ENCODE data around the gene CRYBG1. TPM values are rescaled to one million over a fixed set of nuclear protein-coding genes. Genes with fewer than 3 reads are reported as not detected.

CRYBG1 gene
- polyA plus RNA-seq, 1 donor (not counting 4 experiments of a cell fraction or from before 2014, with no cell fraction given), result 54.7 TPM

DNA sequence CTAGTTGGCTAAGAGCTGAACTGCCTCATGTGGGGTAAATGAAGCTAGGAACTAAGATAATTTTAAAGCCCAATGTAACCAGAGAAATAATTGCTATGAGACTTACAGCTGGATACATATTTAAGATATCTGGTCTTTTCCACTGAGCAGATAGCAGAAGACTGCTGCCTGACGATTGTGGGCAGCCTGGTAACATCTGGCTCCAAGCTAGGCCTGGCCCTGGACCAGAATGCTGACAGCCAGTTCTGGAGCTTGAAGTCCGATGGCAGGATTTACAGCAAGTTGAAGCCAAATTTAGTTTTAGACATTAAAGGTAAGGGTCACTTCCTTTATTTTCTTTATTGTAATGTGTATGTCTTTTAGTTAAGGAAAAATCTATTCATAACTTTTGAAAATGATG is 203.1 kb downstream of the CRYBG1 start:
- DNase-seq (ENCODE audit: low read depth, low spot score) (no peak), FAIRE-seq (no peak)
- H3K4me2 ChIP-seq (ENCODE audit: control insufficient read depth, extremely low read depth, insufficient read depth, low read depth, low read length), result no peak overlapping the region
- dilution Hi-C loops (cut with MboI; ENCODE audit: extremely low pct_ligation_motif_present, low sequenced_read_pairs), result no loop called here
- no peak for TF ChIP-seq EZH2 (IDR thresholded peaks at IDR 0.05; ENCODE audit: low read length)
- TF ChIP-seq, protein P1, sequence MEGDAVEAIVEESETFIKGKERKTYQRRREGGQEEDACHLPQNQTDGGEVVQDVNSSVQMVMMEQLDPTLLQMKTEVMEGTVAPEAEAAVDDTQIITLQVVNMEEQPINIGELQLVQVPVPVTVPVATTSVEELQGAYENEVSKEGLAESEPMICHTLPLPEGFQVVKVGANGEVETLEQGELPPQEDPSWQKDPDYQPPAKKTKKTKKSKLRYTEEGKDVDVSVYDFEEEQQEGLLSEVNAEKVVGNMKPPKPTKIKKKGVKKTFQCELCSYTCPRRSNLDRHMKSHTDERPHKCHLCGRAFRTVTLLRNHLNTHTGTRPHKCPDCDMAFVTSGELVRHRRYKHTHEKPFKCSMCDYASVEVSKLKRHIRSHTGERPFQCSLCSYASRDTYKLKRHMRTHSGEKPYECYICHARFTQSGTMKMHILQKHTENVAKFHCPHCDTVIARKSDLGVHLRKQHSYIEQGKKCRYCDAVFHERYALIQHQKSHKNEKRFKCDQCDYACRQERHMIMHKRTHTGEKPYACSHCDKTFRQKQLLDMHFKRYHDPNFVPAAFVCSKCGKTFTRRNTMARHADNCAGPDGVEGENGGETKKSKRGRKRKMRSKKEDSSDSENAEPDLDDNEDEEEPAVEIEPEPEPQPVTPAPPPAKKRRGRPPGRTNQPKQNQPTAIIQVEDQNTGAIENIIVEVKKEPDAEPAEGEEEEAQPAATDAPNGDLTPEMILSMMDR (optimal IDR thresholded peaks at IDR 0.05 in 1 of 3, IDR thresholded peaks at IDR 0.05 in 1 of 3, conservative IDR thresholded peaks at IDR 0.05 in 1 of 3; ENCODE audit: extremely low read depth in 1 of 3, insufficient read depth in 2 of 3, low read length in 3 of 3), result no peak
- peaks cover 33% of the 10 kb centered on the region for H3K4me1 ChIP-seq (ENCODE audit: control insufficient read depth, extremely low read depth, insufficient read depth, low read length)
- no peaks in the 10 kb centered on the region for H3K9me1 ChIP-seq (ENCODE audit: control insufficient read depth, extremely low read depth, insufficient read depth, low read length)
- no peak overlapping the region for H3K9ac ChIP-seq (ENCODE audit: control insufficient read depth, extremely low read depth, insufficient read depth, low read length)
- H3K27ac ChIP-seq (ENCODE audit: control insufficient read depth, insufficient read depth, low read length), result no peak overlapping the region
- H2AFZ ChIP-seq (ENCODE audit: control insufficient read depth, low read length), result no peak overlapping the region
- H3K27me3 ChIP-seq (ENCODE audit: control insufficient read depth, extremely low read depth, insufficient read depth, low read length), result no peaks in the 10 kb centered on the region
- H3K4me3 ChIP-seq (ENCODE audit: control insufficient read depth in 2 of 3, extremely low read depth in 1 of 3, insufficient read depth in 2 of 3, low read depth in 1 of 3, low read length in 3 of 3), result no peak overlapping the region
- no peaks in the 10 kb centered on the region for H3K9me3 ChIP-seq (ENCODE audit: control insufficient read depth, low read depth, low read length)
- H4K20me1 ChIP-seq (ENCODE audit: control insufficient read depth, extremely low read depth, insufficient read depth, low read length), result no peaks in the 10 kb centered on the region
- peaks cover 22 to 27% of the 10 kb centered on the region in 2 experiments for H3K36me3 ChIP-seq (ENCODE audit: control insufficient read depth in 2 of 2, extremely low read depth in 1 of 2, insufficient read depth in 2 of 2, low read length in 2 of 2)
- no peaks in the 10 kb centered on the region for H3K79me2 ChIP-seq (ENCODE audit: control insufficient read depth, insufficient read depth, low read length)

DNA sequence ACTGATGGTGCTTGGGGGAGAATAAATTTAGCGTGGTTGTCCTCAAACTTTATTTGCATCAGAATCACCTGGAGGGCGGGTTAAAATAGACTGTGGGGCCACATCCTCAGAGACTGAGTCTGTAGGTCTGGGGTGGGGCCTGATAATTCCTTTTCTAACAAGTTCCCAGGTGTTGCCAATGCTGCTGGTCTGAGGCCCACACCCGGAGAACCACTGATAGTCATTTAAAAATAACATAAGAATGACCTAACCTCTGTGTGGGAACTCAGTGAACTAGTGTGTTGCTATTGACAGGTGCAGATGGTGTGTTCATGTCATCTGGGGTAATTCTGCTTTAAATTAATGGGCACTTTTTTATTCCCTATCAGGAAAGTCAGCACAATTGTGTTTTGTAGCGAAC is 204.0 kb downstream of the CRYBG1 start:
- H3K27ac ChIP-seq (ENCODE audit: control insufficient read depth, insufficient read depth, low read length), result no peak overlapping the region
- FAIRE-seq (no peak), DNase-seq (ENCODE audit: low read depth, low spot score) (no peak)
- H3K4me1 ChIP-seq (ENCODE audit: control insufficient read depth, extremely low read depth, insufficient read depth, low read length), result peaks cover 36% of the 10 kb centered on the region
- peaks cover 20 to 24% of the 10 kb centered on the region in 2 experiments for H3K36me3 ChIP-seq (ENCODE audit: control insufficient read depth in 2 of 2, extremely low read depth in 1 of 2, insufficient read depth in 2 of 2, low read length in 2 of 2)
- no peaks in the 10 kb centered on the region for H3K27me3 ChIP-seq (ENCODE audit: control insufficient read depth, extremely low read depth, insufficient read depth, low read length)
- H4K20me1 ChIP-seq (ENCODE audit: control insufficient read depth, extremely low read depth, insufficient read depth, low read length), result no peaks in the 10 kb centered on the region
- no peaks in the 10 kb centered on the region for H3K9me3 ChIP-seq (ENCODE audit: control insufficient read depth, low read depth, low read length)
- no peak overlapping the region for H3K4me2 ChIP-seq (ENCODE audit: control insufficient read depth, extremely low read depth, insufficient read depth, low read depth, low read length)
- TF ChIP-seq, protein P1 (optimal IDR thresholded peaks at IDR 0.05 in 1 of 3, IDR thresholded peaks at IDR 0.05 in 1 of 3, conservative IDR thresholded peaks at IDR 0.05 in 1 of 3; ENCODE audit: extremely low read depth in 1 of 3, insufficient read depth in 2 of 3, low read length in 3 of 3), result no peak
- TF ChIP-seq EZH2 (IDR thresholded peaks at IDR 0.05; ENCODE audit: low read length), result no peak
- no peak overlapping the region for H2AFZ ChIP-seq (ENCODE audit: control insufficient read depth, low read length)
- H3K9me1 ChIP-seq (ENCODE audit: control insufficient read depth, extremely low read depth, insufficient read depth, low read length), result no peaks in the 10 kb centered on the region
- no peak overlapping the region for H3K4me3 ChIP-seq (ENCODE audit: control insufficient read depth in 2 of 3, extremely low read depth in 1 of 3, insufficient read depth in 2 of 3, low read depth in 1 of 3, low read length in 3 of 3)
- H3K79me2 ChIP-seq (ENCODE audit: control insufficient read depth, insufficient read depth, low read length), result no peaks in the 10 kb centered on the region
- dilution Hi-C loops (cut with MboI; ENCODE audit: extremely low pct_ligation_motif_present, low sequenced_read_pairs), result no loop called here
- H3K9ac ChIP-seq (ENCODE audit: control insufficient read depth, extremely low read depth, insufficient read depth, low read length), result no peak overlapping the region
